ENCODE results near the gene MTMR12. TPM values are rescaled to one million over a fixed set of nuclear protein-coding genes. Genes with fewer than 3 reads are reported as not detected.
A peak's percentile ranks its signal among the peaks of the same experiment; 100 is the strongest.

MTMR12 gene
- total RNA-seq, 1 experiment from 2014 or later = 16.0 TPM

DNA sequence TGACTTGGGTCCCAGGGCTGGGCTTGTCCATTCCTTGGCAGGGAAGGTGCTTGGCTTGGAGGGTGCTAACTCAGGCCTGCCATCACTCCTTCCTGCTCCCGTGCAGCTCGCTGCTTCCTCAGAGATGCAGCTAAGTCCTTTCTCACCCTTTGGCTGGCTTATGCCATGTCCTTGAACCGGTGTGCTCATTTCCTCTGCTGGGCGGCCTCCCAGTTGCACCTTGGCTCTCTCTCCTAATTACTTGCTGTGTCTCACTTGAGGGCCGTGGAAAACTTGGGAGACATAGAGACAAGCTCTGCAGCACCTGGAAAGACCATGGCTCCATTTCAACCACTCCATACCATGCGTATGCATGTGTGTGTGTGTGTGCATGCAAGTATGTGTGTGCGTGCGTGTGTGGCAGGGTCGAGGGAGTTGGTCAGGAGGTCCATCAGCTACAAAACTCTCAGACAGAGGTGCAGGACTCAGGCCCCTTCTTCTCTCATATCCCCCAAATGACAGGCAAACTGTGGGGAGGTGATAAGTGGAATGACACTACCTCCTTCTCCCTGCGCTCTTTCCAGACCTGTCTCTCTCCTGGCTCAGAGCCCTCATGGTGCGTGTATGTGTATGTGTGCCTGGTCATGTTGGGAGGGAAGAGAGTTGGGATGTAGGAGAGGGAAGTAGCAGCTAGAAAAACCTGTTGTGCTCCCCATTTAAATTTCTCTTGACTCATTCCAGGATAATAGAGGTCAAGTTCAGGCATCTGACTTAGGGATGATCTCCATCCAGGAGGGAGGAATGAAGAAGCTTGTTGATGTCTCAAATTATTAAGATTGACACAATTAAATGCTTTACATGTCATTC, 17.6 kb upstream of the MTMR12 start:
- Histone ChIP-seq H3K4me2 (ENCODE audit: low read length) (no peak overlapping the region), H3K4me3 (ENCODE audit: low read length) (no peak overlapping the region), H3K9ac (ENCODE audit: low read length) (no peak overlapping the region), H3F3A (ENCODE audit: low read length, unreplicated experiment) (no peaks in the 10 kb centered on the region), H3K9me3 (ENCODE audit: low read length) (0 out of 2 replicates have a peak, but pooled peaks cover 6% of the 10 kb centered on the region), H3K36me3 (ENCODE audit: low read depth, low read length) (no peaks in the 10 kb centered on the region), H3K27ac (ENCODE audit: low read length) (peak overlapping the region; percentile 20), H3K9me2 (replicated peaks; ENCODE audit: low read length) (no peaks in the 10 kb centered on the region), H3K27me3 (ENCODE audit: low read length) (no peaks in the 10 kb centered on the region), H4K20me1 (ENCODE audit: low read length) (no peaks in the 10 kb centered on the region), H2AFZ (ENCODE audit: low read length) (no peak overlapping the region), H3K4me1 (ENCODE audit: insufficient read depth, low read length) (0 out of 2 replicates have a peak, but pooled peaks cover 7% of the 10 kb centered on the region), H3K79me2 (ENCODE audit: low read length) (no peaks in the 10 kb centered on the region)
- intact Hi-C loops (cut with micrococcal nuclease) = no loop called here
- no peak; the same call in 1 of the 2 replicates for ATAC-seq
- ChIA-PET CTCF (interaction anchor here (1.8 kb wide), 1 partner anchor 98 kb away, joined by 8 read pairs; no protein-coding TSS in a partner anchor), POLR2A (ENCODE audit: unreplicated experiment) (no interaction called here)
- no peak for DNase-seq
- TF ChIP-seq, protein P1, sequence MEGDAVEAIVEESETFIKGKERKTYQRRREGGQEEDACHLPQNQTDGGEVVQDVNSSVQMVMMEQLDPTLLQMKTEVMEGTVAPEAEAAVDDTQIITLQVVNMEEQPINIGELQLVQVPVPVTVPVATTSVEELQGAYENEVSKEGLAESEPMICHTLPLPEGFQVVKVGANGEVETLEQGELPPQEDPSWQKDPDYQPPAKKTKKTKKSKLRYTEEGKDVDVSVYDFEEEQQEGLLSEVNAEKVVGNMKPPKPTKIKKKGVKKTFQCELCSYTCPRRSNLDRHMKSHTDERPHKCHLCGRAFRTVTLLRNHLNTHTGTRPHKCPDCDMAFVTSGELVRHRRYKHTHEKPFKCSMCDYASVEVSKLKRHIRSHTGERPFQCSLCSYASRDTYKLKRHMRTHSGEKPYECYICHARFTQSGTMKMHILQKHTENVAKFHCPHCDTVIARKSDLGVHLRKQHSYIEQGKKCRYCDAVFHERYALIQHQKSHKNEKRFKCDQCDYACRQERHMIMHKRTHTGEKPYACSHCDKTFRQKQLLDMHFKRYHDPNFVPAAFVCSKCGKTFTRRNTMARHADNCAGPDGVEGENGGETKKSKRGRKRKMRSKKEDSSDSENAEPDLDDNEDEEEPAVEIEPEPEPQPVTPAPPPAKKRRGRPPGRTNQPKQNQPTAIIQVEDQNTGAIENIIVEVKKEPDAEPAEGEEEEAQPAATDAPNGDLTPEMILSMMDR (conservative IDR thresholded peaks at IDR 0.05; ENCODE audit: low read depth, low read length) = no peak
- no peak for TF ChIP-seq EZH2phosphoT487 (IDR thresholded peaks at IDR 0.05; ENCODE audit: borderline replicate concordance, low read length)
- no peak for TF ChIP-seq EZH2 (IDR thresholded peaks at IDR 0.05; ENCODE audit: low read length, unreplicated experiment)
- BruUV-seq (replicated peaks) = no TSS peak

DNA sequence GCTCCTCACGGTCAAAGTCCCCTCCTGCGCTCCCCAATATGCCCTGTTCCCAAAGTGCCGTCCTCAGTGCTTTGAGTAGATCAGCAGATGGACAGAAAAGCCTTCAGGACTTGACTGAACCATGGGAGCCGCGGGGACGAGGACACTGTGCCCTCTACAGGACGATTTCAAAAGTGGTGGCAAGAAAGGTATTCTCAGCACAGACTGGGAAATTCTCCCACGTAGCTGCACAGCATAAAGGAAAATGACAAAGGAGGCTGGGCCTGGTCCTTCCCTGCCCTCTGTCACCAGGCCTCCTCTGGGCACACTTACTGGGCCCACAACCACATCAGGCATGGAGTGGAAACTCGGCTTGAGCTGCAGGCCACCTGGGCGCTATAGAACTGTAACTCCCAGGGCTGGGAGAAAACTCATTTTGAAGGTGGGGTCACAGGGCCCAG, 16.7 kb upstream of the MTMR12 start:
- CTCF ChIA-PET = interaction anchor here (1.8 kb wide), 1 partner anchor 97 kb away, joined by 8 read pairs; no protein-coding TSS in a partner anchor
- Histone ChIP-seq H3K4me2 (ENCODE audit: low read length) (no peak overlapping the region), H3K9me2 (replicated peaks; ENCODE audit: low read length) (no peaks in the 10 kb centered on the region), H3K79me2 (ENCODE audit: low read length) (no peaks in the 10 kb centered on the region), H3K27ac (ENCODE audit: low read length) (no peak overlapping the region), H3K4me3 (ENCODE audit: low read length) (no peak overlapping the region), H3K36me3 (ENCODE audit: low read depth, low read length) (no peaks in the 10 kb centered on the region), H3K9me3 (ENCODE audit: low read length) (no peaks in the 10 kb centered on the region), H3K9ac (ENCODE audit: low read length) (no peak overlapping the region), H3F3A (ENCODE audit: low read length, unreplicated experiment) (no peaks in the 10 kb centered on the region), H3K27me3 (ENCODE audit: low read length) (no peaks in the 10 kb centered on the region), H4K20me1 (ENCODE audit: low read length) (no peaks in the 10 kb centered on the region), H2AFZ (ENCODE audit: low read length) (peak overlapping the region; percentile 68), H3K4me1 (ENCODE audit: insufficient read depth, low read length) (0 out of 2 replicates have a peak, but pooled peaks cover 7% of the 10 kb centered on the region)
- DNase-seq (peak; percentile 64), ATAC-seq (peak; percentile 94)
- POLR2A ChIA-PET (ENCODE audit: unreplicated experiment) = no interaction called here
- intact Hi-C loops (cut with micrococcal nuclease) = loop anchor here (1.0 to 5.0 kb wide), 2 partner anchors 97 to 232 kb away; no protein-coding TSS in a partner anchor
- TF ChIP-seq, protein P1 (conservative IDR thresholded peaks at IDR 0.05; ENCODE audit: low read depth, low read length) = peak; percentile 85
- TF ChIP-seq EZH2phosphoT487 (IDR thresholded peaks at IDR 0.05; ENCODE audit: borderline replicate concordance, low read length) = no peak
- BruUV-seq (replicated peaks) = no TSS peak

All from PC-3 (cell line).